ENCODE measurements around the gene SLC6A16. TPM values are rescaled to one million over a fixed set of nuclear protein-coding genes. Genes with fewer than 3 reads are reported as not detected.

The SLC6A16 gene
- total and polyA plus RNA-seq, 2 experiments from 2014 or later: 0.31 to 1.8 TPM

GRCh38 chr19:49342291-49342721, 17.3 kb upstream of the SLC6A16 start:
- Histone ChIP-seq H4K20me1 (replicated peaks; ENCODE audit: insufficient read depth) (peaks cover 12% of the 10 kb centered on the region; the same call in 1 of the 2 replicates), H3K4me3 (no peak overlapping the region), H3F3A (replicated peaks; ENCODE audit: low read depth) (peaks cover 18% of the 10 kb centered on the region; the same call in 1 of the 2 replicates), H3K4me1 (ENCODE audit: insufficient read depth) (peaks cover 13% of the 10 kb centered on the region), H3K4me2 (no peak overlapping the region), H2AFZ (no peak overlapping the region), H3K36me3 (ENCODE audit: insufficient read depth) (peaks cover 48% of the 10 kb centered on the region), H3K79me2 (replicated peaks; ENCODE audit: insufficient read depth) (no peaks in the 10 kb centered on the region), H3K9me2 (ENCODE audit: insufficient read depth) (no peaks in the 10 kb centered on the region), H3K27me3 (ENCODE audit: insufficient read depth) (peaks cover 7% of the 10 kb centered on the region), H3K27ac (ENCODE audit: low read depth) (no peak overlapping the region)
- H3K4me3 Mint-ChIP-seq: no peak overlapping the region
- H3K27ac Mint-ChIP-seq: peak overlapping the region; percentile 8; the same call in 1 of the 2 replicates
- ATAC-seq (no peak), DNase-seq (ENCODE audit: low spot score) (no peak)
- TF ChIP-seq EZH2 (IDR thresholded peaks at IDR 0.05; ENCODE audit: low read depth, unreplicated experiment) (no peak), ZNF331 (CRISPR knock-in tag; IDR thresholded peaks at IDR 0.05; ENCODE audit: low read depth) (no peak), CTCF (conservative IDR thresholded peaks at IDR 0.05; ENCODE audit: low read depth in 2 of 2) (no peak), ETS1 (IDR thresholded peaks at IDR 0.05) (no peak), REST (IDR thresholded peaks at IDR 0.05; ENCODE audit: unreplicated experiment) (no peak), JUNB (IDR thresholded peaks at IDR 0.05; ENCODE audit: unreplicated experiment) (no peak), ZNF462 (CRISPR knock-in tag; IDR thresholded peaks at IDR 0.05) (no peak), NANOG (IDR thresholded peaks at IDR 0.05; ENCODE audit: borderline replicate concordance) (no peak), EZH2phosphoT487 (IDR thresholded peaks at IDR 0.05; ENCODE audit: unreplicated experiment) (no peak), ZNF114 (CRISPR knock-in tag; IDR thresholded peaks at IDR 0.05) (no peak), CREB1 (CRISPR knock-in tag; IDR thresholded peaks at IDR 0.05; ENCODE audit: low read depth) (no peak), STAT1 (IDR thresholded peaks at IDR 0.05; ENCODE audit: unreplicated experiment) (no peak), POLR2AphosphoS5 (IDR thresholded peaks at IDR 0.05; ENCODE audit: low read depth) (no peak)
- no peaks in the 10 kb centered on the region; the same call in 1 of the 3 replicates for H3K9me3 Mint-ChIP-seq
- H3K27me3 Mint-ChIP-seq (ENCODE audit: insufficient read depth, low read depth, poor library complexity): peaks cover 23% of the 10 kb centered on the region
- H3K36me3 Mint-ChIP-seq (ENCODE audit: low read depth): peaks cover 76% of the 10 kb centered on the region
- peaks cover 18% of the 10 kb centered on the region for H3K4me1 Mint-ChIP-seq
